MV-4-11 (cell line): ENCODE results near the gene USP32.

Experiments used
- DNase-seq: peaks from one replicate; lab custom pipeline; 2025; lab: John Stamatoyannopoulos, UW

USP32 gene

DNA sequence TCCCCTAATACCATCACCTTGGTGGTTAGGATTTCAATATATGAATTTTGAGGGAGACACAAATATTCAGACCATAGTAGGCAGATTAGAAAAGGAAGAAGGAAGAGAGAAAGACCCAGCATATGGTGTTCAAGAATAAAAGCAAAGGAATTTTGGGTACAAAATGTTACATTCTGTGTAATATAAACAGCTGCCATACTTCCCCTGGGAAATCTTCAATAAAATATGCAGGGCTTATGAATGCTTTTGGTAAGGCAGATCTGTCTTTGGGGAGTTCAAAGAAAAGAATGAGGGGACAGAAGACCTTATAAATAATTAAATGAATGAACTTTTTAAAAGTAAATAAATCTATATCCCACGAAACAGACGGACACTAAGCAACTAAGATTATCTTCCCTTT is 91.9 kb downstream of the USP32 start:
- DNase-seq = no peak

DNA sequence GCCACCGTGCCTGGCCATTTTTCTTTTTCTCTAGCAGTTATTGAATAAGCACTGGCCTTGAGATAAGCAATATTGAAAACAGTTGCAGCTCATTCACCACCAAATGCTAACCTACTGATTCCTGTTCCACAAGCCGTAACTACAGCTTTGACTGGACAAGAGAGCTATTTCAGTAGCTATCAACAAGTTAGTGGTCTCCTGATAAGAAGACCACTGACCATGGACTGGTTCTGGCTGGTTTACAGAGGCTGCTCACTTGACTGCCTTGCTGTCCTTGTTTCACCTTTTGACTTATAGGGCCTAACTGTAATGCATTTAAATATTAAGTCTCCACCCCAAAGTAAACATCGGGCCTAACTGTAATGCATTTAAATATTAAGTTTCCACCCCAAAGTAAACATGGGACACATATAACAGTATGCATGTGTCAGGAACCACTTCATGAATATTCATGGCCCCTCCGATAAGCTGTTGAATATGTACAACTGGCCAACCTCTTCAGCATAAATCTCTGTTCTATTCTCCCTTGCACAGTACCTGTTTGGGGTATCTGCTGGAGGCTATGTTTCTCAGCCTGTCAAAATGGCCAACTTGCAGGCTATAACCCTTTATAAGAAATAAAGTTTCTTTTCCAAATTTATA is 94.1 kb downstream of the USP32 start:
- DNase-seq = no peak

GRCh38 chr17:60296177-60296576 is 95.8 kb downstream of the USP32 start:
- no peak for DNase-seq

- DNase-seq = no peak
These were observed 98.2 kb downstream of the USP32 start for GRCh38 chr17:60293580-60294335.

DNA sequence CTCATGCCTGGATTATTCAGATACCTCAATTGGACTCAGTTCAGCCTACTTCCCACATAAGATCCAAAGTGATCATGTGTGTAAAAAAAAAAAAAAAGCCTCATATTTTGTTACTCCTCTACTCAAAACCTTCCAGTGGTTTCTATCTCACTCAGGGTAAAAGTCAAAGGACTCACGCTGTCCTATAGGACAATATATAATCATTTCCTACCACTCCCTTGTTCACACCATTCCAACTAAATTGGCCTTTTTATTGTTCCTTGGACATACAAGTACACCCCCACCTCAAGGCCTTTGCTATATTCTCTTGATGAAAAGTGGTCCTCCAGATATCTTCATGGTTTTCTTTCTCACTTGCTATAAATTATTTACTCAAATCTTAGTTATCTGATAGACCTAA is 99.2 kb downstream of the USP32 start:
- no peak for DNase-seq

- peak; percentile 40 for DNase-seq
These were observed 107.2 kb downstream of the USP32 start for GRCh38 chr17:60284709-60285108.

GRCh38 chr17:60283816-60284215 is 108.1 kb downstream of the USP32 start:
- no peak for DNase-seq

GRCh38 chr17:60280673-60281072 is 111.3 kb downstream of the USP32 start:
- DNase-seq = no peak

- DNase-seq = no peak
These were observed 113.7 kb downstream of the USP32 start for GRCh38 chr17:60278237-60278636.

- no peak for DNase-seq
These were observed 114.7 kb downstream of the USP32 start for GRCh38 chr17:60277258-60277657.

GRCh38 chr17:60269417-60269816 is 122.5 kb downstream of the USP32 start:
- no peak for DNase-seq

- no peak for DNase-seq
These were observed 131.4 kb downstream of the USP32 start for GRCh38 chr17:60260540-60260939.

- DNase-seq = no peak
These were observed 133.6 kb downstream of the USP32 start for GRCh38 chr17:60258313-60258712.

GRCh38 chr17:60256174-60256573 is 135.8 kb downstream of the USP32 start:
- no peak for DNase-seq

- no peak for DNase-seq
These were observed 138.9 kb downstream of the USP32 start for GRCh38 chr17:60253048-60253447.

DNA sequence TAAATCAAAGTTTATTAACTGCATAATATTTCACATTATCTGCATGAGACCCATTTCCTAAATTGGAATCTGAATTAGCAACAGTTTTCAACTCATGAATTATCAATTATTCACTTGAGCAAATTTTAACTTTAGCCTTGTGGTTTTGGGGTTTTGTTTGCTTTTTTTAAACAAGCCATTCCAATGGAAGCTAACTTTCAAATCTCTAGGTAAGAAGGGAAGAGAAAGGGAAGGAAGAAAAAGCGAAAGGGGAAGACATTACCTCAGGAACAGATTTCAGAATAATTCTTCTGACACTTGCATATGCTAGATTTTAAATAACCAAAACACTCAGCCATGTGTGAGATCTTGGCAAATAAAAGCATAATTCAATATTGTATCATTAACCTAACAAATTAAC is 139.5 kb downstream of the USP32 start:
- no peak for DNase-seq

DNA sequence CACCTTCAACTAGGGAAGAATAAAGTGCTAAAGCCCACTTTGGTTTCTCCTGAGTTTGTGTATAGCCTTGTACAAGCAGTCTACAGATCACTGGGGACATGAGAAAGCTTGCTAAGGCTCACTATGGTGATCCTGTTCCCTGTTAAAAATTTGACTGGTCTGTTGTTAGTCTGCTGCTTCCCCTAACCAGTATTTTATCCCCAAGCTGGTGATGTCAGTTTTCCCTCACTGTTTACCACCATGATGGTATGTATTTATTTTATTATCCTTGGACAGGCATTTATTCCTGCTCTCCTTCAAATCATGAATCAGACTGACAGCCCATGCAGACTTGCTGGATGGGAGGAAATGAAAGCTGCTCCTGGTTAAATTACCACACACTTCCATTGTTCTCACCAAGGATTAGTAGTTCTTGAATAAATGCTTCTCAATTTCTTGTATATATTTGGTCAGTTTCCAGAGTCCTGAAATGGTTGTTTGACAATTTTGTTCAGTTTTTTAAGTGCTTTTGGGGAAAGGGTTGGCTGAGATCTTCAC is 142.6 kb downstream of the USP32 start:
- DNase-seq = peak; percentile 37

DNA sequence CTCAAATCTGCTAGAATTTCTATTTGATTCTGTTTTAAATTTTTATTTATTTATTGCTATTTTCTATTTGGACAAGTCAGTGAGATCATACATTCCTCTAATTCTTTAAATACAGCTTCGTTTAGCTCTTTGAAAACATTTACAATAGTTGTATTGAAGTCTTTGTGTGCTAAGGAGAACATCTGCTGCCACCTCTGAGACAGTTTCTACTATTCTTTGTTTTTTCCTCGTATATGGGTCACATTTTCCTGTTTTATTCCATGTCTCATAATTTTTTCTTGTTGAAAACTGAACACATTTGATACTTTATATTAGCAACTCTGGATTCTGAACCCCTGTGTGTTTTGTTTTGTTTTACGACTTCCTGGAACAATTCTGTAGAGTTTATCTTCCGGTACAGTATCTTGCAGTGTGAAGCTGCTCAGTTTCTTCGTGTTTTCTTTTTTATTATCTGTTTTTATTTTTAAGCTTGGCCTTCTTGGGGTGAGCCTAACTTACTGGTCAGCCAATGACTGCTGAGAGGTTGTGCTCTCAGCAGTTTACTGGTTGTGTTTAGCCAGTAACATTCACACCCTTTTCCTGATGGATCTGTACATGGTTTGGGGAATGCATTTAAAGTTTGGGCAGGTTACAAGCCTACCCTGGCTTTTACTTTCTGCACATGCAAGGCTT is 143.2 kb downstream of the USP32 start:
- DNase-seq = no peak

GRCh38 chr17:60247836-60248461 is 144.0 kb downstream of the USP32 start:
- DNase-seq = no peak

- no peak for DNase-seq
These were observed 147.3 kb downstream of the USP32 start for GRCh38 chr17:60244656-60245055.

DNA sequence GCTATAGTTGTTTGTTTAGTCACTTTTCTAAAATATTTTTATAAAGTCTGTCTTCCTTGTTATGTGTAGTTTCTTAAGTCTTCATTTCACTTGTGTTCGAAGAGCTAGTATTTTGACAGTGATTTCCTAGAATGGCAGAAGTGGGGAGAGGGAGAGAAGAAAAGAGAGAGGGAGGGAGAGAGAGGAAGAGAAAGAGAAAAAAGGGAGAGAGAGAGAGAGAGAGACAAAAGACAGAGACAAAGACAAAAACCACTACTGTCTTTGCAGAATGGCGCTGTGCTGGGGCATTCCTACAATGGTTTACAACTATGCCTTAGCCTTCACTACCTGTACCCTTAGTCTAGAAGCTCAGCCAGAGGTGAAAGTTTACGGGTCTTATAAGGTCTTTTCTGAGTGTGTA is 151.6 kb downstream of the USP32 start:
- DNase-seq = no peak

DNA sequence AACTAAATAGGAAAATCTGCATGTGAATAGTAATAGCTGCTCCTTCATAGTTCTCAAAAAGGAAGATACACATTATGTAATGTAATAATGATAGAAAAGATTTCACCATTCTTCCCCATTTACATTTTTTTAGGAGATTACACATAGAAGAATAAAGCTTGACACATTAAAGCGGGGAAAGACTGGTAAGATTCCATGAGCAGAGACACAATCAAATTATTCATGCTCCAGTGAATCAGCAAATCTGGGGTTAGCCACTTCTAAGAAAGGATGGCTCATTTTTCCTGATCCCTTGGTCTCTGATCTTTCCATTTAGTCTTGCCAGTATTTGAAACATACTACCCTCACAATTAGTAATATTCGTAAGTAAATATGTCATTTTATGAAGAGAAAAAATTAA is 160.2 kb downstream of the USP32 start:
- no peak for DNase-seq

DNA sequence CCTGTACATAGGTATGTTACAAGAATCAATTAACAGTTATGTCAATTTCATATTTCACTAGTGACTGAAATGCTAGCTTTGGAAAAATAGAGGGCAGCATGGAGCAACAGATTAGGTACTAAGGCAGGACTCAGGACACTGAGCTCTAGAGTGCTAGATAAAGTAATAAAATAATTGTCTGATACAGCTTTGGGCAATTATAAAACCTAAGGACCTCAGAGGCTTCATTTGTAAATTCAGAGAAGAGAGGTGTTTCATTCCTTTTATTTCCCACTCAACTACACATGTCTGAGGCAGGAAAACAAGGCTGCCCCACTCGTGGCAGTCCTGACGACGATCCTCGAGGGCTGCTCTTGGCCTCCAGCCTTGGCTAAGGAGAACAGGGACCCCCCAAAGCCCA is 160.7 kb downstream of the USP32 start:
- peak; percentile 32 for DNase-seq
